ENCODE measurements around the gene C11orf86.

- TF ChIP-seq CTCF (IDR thresholded peaks at IDR 0.05), result no peak
- no peak for TF ChIP-seq POLR2A (IDR thresholded peaks at IDR 0.05)
These were observed 49.9 kb downstream of the C11orf86 start for GRCh38 chr11:67024966-67025365.

Measured in transverse colon (tissue), 3 donors.